D721Med (cell line): ENCODE results near the gene PRR16.

ENCODE experiments used
- DNase-seq: peaks from one replicate; pipeline ENCODE4 v3.0.0; 2011; ENCODE audit warnings: low spot score; ENCODE audit not compliant: insufficient read length
- FAIRE-seq: peaks from 2 replicates; lab custom pipeline; 2011; peaks lifted over from hg19 to GRCh38; lab: Jason Lieb, UNC
- CTCF ChIP-seq: IDR thresholded peaks from 2 replicates; pipeline ENCODE4 v1.5.1; 2012; ENCODE audit warnings: mild to moderate bottlenecking, control low read depth; ENCODE audit not compliant: insufficient read depth; ENCODE audit errors: missing control alignments

The PRR16 gene

GRCh38 chr5:120540097-120540496 is 76.0 kb downstream of the PRR16 start:
- FAIRE-seq = no peak
- no peak for DNase-seq
- TF ChIP-seq CTCF = no peak

- DNase-seq = no peak
- TF ChIP-seq CTCF = no peak
- FAIRE-seq = no peak
Measured at GRCh38 chr5:120544043-120544442, 79.9 kb downstream of the PRR16 start.

- no peak for DNase-seq
- FAIRE-seq = no peak
- no peak for TF ChIP-seq CTCF
Measured at GRCh38 chr5:120545007-120545406, 80.9 kb downstream of the PRR16 start.

GRCh38 chr5:120545951-120546350 is 81.9 kb downstream of the PRR16 start:
- no peak for DNase-seq
- TF ChIP-seq CTCF = no peak
- no peak for FAIRE-seq

- DNase-seq (no peak), FAIRE-seq (no peak)
- no peak for TF ChIP-seq CTCF
Measured at GRCh38 chr5:120546922-120547321, 82.8 kb downstream of the PRR16 start.

- TF ChIP-seq CTCF = no peak
Measured at GRCh38 chr5:120550358-120550757, 86.3 kb downstream of the PRR16 start.

GRCh38 chr5:120552638-120553037 is 88.5 kb downstream of the PRR16 start:
- DNase-seq (no peak), FAIRE-seq (no peak)
- TF ChIP-seq CTCF = no peak

More at GRCh38 chr5:120550358-120550757, 86.3 kb downstream of the PRR16 start:
- no peak for DNase-seq
- no peak for FAIRE-seq
